GM19043 (cell line): ENCODE results near the gene GNAS-AS1.
"Not testable (repeated sequence)": the region's sequence is repeated elsewhere in the genome, so short reads cannot be mapped to it uniquely, and the experiment has no call there.

Experiments
- ATAC-seq: cut with Tn5 transposase; IDR thresholded peaks from one replicate; pipeline ENCODE4 v1.9.1; 2021; ENCODE audit warnings: low read depth; ENCODE audit not compliant: unreplicated experiment

Gene GNAS-AS1

DNA sequence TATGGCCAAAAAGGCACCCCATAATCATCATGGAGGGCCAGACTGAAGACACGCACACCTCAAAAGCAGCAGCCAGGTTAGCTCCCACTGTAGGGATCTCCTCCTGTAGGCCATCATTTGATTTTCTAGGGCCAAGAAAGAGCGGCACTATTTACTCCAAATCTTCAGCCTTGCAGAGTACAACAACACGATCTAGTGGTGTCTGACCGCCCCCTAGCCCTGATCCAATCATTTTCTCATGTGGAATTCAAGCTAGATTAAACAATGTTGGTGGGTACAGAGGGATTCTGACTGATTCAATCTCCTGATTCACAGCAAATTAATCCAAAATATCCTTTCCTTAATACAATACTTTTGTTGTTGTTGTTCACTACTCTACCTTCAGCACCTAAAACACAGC is 12.5 kb downstream of the GNAS-AS1 start:
- no peak for ATAC-seq

DNA sequence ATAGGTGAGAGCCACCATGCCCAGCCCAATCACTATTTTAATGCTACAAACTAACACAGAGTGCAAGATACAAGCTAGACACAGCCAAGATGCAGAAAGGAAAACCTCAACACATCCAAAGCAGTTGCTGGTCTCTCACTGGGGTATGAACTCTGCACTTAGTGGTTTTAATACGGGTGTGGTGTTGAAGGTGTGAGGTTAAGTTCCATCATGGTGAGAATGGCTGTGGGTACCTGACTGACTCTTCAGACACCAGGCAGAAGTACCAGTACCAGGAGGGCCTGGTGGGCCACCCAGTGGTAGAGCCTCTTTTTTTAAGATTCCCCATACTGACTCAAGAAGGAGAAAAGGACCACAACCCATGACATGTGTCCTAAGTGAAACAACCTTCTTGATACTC is 13.0 kb downstream of the GNAS-AS1 start:
- ATAC-seq: no peak

DNA sequence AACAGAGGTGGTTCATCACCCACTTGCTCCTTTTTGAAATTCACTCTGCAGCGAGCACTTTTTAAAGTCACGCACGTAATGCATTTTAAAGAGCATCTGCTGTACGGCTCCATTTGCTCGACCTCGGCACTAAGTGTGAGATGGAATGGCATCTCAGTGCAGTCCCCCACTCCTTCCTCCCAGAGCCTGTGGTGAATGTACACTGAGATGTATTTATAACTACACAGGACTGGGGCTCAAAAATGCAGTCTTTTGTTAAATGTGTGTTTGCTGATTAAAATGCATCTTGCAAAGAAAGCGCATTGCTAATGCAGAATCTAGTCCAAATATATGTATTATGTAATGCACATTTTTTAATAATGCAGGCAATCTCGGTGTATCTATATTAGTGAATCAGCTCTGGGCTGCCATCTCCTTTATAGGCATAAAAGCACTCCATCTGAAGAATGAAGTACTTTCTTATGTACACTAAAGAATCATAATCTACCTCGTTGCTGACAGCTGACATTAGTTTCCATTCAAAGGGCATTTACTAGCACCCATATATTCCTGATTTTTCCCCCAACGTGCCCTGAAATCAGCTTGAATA is 14.0 kb downstream of the GNAS-AS1 start:
- no peak for ATAC-seq

DNA sequence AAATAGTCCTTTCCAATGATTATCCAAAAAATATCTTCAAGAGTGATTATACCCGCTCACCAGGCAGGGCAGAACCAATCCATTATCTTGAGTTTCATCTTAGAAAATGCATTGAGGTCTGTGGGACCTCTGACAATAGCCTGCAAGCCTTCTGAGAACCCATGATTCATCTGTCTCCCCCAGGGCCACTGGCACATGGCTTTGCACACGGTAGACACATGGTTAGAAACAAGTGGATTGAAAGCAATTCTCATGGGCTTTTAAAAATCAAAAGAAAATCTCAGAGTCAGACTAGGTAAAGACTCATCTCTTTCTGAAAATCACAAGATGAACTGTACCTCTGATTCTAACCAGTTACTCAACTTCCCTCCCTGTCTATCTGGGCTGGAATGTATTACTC is 15.5 kb downstream of the GNAS-AS1 start:
- ATAC-seq: no peak

DNA sequence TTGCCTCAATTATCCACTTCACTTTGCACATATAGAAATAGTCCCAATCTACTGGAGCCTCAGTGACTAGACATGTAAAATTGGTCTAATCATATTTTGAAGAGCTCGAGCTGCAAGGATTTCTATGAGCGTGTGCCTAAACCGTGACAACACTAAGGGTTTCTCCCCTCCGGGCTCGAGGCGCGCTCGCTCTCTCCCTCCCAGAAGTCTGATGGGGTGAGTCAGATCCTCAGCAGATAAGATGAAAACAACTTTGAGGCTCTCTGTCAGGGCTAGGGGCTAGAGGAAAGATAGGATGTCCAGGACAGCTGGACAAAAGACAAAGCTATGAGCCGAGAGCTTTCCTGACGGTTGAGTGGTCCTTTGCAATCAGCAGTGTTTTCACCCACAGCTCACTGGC is 16.8 kb downstream of the GNAS-AS1 start:
- no peak for ATAC-seq

DNA sequence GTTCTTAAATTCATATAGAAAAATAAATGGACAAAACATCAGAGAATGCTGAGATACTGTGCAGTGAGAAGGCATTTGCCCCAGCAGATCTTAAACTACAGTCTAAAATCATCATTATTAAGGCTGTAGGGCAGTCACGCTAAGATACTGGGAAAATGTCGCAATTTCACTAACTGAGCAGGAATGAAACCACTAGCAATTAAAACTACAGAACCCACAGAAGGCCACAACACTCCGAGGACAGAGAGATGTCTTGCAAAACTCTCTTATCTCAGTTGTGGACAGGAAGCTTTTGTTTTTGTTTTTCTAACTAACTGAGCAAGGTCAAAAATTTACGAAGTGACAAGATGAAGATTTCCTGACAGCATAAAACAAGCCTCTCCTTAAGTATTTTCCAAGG is 18.2 kb downstream of the GNAS-AS1 start:
- no peak for ATAC-seq

DNA sequence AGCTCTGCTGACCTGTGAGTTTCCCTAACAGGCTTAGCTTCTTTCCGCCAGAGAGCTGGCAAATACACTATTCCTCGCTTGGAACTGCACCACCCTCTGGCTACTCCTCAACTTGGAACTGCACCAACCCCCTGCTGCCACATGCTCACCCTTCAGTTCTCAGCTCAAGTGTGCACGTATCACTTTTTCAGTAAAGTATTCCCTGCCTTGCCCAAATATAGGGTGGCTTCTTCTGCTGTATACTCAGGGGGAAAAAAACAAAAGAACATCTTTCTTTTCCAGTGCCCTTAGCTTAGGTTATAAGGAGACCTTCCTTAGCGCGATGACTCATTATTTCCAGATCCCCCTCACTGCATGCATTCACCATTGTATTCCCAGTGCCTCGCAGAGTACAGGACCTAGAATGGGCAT is 21.2 kb downstream of the GNAS-AS1 start:
- no peak for ATAC-seq

DNA sequence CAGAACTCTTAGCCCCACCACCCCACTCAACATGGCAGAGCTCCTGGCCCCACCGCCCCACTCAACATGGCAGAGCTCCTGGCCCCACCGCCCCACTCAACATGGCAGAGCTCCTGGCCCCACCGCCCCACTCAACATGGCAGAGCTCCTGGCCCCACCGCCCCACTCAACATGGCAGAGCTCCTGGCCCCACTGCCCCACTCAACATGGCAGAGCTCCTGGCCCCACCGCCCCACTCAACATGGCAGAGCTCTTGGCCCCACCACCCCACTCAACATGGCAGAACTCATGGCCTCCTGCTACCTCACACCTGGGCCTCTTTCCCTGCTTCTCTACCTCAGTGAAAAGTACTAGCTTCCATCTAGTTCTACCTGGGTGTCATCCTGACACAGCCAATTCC is 21.9 kb downstream of the GNAS-AS1 start:
- ATAC-seq: not testable (repeated sequence)

DNA sequence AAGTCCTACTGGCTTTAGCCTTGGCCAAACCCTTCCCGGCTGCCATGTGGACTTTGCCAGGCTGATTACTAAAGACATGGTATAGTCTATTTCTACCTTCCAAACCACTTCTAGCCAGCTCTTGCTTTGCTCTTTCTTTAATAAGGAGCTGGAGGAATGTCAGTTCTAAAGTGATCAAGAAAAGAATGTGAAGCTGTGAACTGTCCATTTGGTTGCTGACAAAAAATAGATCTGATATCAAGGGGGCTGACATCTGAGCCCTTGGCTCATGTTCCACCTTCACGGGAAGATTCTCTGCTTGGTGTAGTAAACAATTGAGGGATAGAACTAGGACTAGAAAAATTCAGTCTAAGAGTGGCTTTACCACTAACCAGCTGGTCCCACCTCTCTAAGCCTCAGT is 22.6 kb downstream of the GNAS-AS1 start:
- no peak for ATAC-seq

DNA sequence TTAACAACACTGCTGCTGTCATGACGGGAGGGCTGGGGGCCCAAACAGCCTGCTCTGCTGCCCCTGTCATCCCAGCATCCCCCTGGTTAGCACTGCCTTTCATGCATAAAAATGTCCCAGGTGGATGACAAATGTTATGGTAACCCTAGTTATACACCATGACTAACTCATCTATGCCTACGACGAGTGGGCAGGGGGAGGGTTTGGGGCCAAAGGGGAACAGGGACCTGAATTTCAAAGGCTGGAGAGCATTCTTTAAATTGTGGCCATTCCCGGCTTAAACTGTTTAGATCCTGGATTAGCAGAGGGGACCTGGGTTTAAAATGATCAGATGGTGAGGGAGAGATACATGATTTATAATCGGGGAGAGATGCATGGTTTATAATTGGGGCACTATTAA is 24.4 kb downstream of the GNAS-AS1 start:
- no peak for ATAC-seq

DNA sequence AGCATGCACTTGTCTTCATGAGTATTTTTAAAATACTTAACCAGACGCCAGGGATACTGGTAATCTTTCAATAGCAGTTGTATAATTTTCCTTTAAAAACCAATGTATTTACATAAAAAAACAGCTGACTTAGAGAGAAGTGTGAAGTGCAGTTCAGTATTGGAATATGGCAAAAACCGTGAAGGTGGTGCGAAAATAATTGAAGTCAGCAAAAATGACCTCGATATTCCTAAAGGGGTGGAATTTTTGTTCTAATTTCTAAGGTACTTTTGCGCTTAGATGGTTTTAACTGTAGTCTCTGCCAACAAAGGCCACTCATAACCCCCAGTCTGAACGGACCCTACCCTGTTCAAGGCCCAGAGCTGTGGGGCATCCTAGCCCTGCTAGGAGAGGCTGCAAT is 25.3 kb downstream of the GNAS-AS1 start:
- no peak for ATAC-seq

DNA sequence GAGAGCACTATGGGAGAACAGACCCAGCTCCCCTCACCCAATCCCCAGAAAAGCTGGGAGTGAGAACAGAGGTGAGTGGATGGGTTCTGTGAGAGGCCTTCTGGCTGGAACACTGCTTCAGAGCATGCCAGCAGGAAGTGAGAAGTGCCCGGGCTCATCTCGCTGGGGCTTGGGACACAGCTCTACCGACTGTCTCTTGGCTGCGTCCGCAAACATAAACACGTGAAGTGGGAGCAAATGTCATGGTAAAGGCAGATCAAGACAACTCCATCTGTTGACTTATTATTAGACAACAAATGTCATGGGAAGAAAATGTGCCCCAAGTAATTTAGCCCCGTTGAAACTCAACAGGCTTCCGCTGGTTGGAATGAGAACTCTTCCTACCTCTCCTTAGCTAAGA is 25.9 kb downstream of the GNAS-AS1 start:
- ATAC-seq: no peak

DNA sequence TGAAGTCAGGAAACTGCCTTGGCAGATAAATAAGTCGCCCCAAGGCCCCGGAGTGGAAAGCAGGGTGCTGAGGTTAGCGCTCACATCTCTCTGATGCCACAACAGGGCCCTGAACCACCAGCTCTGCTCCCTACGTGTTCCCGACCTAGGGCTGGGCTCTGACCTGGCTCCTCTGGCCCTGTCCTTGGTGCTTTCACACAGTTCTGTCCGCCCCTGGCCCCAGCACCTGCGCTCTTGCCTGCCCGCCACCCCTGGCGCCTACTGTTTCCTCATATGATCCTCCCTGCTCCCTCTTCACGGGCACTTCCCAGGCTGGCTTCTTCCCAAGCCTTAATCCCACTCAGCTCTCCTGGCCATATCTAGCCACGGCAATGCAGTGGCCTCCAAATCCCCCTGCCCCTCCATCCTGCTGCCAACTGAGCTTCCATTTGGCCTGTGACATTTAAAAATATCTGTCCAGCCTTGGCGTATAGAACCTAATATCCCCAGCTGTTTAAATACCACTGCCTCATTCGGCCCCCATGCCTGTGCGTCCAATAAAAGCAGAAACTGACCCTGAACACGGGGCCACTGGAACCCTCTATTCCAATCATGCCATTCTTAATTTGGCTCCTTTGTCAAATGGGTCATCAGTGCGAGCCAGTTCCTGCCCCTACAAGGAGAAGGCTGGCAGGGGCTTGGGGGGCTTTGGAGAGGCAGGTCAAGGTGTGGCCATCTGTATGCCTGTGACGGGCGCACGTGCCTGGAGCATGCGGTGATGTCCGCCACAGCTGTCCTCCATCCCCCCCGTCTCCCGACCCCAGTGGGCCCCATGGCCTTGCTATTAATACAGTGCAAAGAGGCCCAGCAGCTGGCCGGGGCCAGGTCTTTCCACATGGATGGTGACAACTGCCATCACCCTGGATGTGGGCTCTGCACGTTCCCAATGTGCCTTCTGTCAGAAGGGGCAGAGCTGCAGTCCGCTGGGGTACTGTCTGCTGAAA is 27.7 kb downstream of the GNAS-AS1 start:
- no peak for ATAC-seq

DNA sequence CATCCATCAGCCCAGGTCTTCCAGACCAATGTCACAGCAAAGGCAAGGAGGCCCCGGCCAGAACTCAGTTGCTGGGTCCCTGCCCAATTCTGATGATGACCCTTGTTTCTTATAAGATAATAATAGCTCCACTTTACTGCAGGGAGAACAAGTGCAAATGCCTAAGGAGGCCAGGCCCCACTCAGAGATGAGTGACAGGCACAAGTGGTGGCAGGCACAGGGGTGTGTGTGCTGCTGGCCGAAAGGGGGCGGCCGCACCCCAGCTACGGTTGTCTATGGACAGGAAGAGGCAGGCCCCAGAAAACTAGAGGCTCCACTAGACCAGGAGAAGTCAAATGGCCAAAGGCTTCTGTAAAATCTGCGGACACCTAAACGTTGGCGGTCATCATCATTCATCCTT is 28.6 kb downstream of the GNAS-AS1 start:
- no peak for ATAC-seq

DNA sequence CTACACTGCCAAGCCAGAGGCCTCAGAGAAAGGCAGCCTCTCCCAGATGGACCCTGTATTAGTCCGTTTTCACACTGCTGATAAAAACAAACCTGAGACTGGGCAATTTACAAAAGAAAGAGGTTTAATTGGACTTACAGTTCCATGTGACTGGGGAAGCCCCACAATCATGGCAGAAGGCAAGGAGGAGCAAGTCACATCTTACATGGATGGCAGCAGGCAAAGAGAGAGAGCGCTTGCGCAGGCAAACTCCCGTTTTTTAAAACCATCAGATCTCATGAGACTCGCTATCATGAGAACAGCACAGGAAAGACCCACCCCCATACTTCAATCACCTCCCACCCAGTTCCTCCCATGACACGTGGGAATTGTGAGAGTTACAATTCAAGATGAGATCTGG is 30.2 kb downstream of the GNAS-AS1 start:
- ATAC-seq: not testable (repeated sequence)

DNA sequence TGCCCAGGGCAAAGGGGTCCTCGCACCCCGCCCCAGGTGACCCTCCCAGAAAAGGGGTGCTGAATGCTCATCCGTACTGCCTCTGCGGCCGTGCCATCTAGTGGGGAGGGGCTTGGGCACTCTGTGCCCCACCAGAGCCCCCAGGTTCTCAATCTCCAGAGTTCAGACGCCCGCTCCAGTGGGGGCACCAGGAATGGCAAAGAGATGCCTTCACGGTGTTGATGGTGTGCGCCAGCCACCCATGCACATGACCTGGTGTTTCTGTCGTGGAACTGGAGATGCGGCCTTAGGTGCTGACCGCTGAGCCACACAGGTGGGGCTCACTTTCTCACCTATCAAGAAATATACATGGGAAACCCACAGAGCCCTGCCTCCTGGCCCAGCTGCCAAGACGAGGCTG is 30.8 kb downstream of the GNAS-AS1 start:
- no peak for ATAC-seq

DNA sequence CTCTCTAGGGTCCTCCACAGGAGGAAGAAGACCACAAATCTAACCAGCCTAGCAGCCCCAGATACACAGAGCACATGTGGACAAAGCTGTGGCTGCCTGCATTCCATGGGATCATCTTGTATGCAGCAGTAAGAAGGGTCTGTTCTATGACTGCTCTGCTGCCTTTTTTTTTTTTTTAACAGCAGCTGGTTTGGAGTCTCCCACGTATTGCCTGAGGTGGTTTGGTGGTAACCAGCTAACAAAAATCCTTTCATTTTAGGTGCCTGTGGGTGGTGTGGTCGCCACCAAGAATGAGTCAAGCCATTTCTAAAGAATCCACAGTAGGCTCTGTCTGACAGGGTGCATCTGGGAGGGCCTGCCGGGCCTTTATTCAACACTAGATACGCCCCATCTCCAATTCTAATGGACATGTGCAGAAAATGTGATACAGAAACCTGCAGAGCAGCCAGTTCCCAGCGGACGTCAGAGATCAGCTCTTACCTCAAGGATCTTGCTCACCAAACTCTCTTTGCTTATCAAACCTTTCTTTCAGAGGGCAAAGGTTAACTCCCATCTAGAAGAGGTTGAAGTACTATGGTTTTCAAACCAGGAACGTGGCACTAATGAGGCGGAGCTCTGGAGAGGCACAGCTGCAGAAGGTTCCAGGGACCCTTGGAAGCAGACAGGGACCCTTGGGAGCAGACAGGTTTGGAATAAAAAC is 32.0 kb downstream of the GNAS-AS1 start:
- ATAC-seq: no peak

DNA sequence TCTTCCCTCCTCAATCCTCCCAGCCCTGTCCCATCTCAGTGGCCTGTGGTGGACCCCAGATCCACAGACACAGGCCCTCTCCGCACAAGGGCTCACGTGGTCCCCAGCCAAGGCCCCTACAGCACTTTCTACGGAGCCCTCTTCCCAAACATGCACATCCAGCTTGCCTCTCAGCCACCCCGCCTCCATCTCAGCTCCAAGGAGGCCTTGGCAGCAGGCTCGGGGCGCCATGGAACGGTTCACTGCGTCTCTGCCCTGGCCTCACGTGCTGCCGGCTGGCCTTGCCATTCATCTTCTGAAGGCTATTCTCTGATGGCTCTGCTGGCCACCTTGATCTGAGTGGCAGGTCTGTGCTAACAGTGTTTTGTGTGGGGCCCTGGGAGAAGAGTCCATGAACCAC is 33.0 kb downstream of the GNAS-AS1 start:
- no peak for ATAC-seq

DNA sequence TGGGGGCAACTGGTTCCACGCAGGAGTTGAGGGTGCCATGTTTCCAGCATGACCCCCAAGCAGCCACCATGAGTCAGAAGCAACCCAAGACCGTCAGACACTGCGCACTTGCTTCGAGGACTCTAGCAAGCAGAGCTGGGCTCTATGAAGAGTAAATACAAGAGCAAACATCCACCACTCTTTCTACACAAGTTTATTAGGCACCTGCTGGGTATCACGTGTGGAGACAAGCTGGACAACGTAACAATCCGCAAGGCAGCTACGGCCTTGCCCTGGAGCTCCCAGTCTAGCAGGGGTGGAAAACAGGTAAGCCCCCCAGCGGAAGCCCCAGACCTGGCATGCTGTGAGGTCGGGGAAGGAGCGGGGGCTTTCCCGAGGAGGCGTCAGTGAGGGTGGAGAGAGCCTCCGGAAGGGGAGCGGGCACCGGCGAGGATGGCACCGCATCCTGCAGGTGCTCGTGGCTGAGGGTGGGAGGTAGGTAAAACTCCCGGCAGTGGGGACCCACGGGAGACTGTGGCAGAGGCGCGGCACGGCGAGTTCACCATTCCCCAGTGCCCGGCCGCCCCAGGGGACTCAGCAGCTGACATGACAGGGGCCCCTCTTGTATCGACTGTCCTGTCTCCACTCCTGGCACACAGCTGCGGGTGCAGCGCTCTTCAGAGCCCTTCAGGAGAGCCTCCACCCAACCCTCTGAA is 33.6 kb downstream of the GNAS-AS1 start:
- ATAC-seq: no peak

DNA sequence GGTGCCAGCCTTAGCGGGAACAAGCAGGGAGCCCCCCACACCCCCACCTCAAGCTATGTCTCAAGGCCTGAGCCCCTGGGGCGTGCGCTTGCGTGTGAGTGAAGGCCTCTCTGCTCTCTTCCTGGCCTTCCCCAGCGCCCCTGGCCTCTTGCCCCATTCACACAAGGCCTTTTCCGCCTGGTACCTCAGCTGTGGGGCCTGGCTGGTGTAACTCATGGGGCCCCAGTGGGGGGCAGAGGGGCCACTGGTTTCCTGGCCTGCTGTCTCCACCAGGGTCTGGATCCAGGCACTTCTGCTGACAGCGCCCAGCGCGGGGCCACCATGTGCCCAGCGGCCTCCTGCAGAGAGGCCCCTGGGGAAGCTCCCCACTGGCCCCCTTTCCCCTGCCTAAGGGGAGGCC is 34.7 kb downstream of the GNAS-AS1 start:
- ATAC-seq: no peak

DNA sequence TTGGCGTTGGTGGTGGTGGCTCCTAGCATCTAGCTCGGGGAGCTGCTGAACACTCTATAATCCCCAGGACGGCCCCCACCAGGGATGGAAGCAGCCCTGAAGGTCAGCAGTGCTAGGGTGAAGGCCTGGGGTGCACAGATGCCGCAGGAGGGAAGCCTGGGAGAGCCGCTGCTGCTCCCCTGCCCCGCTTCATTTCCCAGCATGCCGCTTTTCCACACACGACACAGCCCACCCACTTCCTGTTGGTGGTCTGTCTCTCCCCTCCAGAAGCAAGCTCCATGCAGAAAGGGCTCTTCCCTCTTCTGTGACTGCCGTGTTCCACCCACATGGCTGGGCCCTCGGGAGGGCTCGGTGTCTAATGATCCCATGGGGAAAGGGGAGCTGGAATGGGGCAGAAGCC is 35.3 kb downstream of the GNAS-AS1 start:
- no peak for ATAC-seq
